Thyroid gland (tissue), 4 donors: ENCODE data around the gene RDM1. TPM values are rescaled to one million over a fixed set of nuclear protein-coding genes. Genes with fewer than 3 reads are reported as not detected.

Experiments
- DNase-seq, 2 donors: peaks; one replicate each; pipeline ENCODE4 v3.0.0-alpha.2; 2019
- H3K27ac ChIP-seq, 3 donors: fragments of 200-600 bp; sonication (generic); 1 replicate in 2 of 3; 2 replicates in 1 of 3; pipeline ENCODE4 v1.5.1; 2016 to 2019; ENCODE audit warnings: mild to moderate bottlenecking in 1 of 3, moderate library complexity in 1 of 3
- H3K27me3 ChIP-seq: fragments of 200-600 bp; sonication (generic); one replicate; pipeline ENCODE4 v1.5.1; 2019
- H3K36me3 ChIP-seq, 2 donors: fragments of 200-600 bp; sonication (generic); one replicate each; pipeline ENCODE4 v1.5.1; 2016 to 2019
- H3K4me1 ChIP-seq, 2 donors: fragments of 200-600 bp; sonication (generic); one replicate each; pipeline ENCODE4 v1.5.1; 2017 to 2019
- H3K4me3 ChIP-seq, 3 donors: fragments of 200-600 bp; sonication (generic); replicated peaks in 1 of 3; 1 replicate in 2 of 3; 2 replicates in 1 of 3; pipeline ENCODE4 v1.5.1; 2016; ENCODE audit warnings: mild to moderate bottlenecking in 1 of 3
- H3K9me3 ChIP-seq: fragments of 200-600 bp; sonication (generic); one replicate; pipeline ENCODE4 v1.5.1; 2017
- CTCF ChIP-seq, 6 experiments: fragments of 200-600 bp in 3 of 6; fragments of 450-650 bp in 3 of 6; sonication (generic) in 3 of 6; IDR thresholded peaks; one replicate each; pipeline ENCODE4 v1.5.1; 2016 to 2019; ENCODE audit warnings: antibody characterized with exemption in 6 of 6, mild to moderate bottlenecking in 2 of 6, inconsistent platforms in 1 of 6, moderate library complexity in 1 of 6
- POLR2A ChIP-seq, 2 donors: fragments of 450-650 bp; IDR thresholded peaks; one replicate each; pipeline ENCODE4 v1.6.1; 2017; ENCODE audit warnings: antibody characterized with exemption in 2 of 2, mild to moderate bottlenecking in 2 of 2, moderate library complexity in 1 of 2
- WGBS, 2 donors: methylation state at CpG; one replicate each; pipeline ENCODE4 v1.1.5; 2017; 5-methylcytosine and 5-hydroxymethylcytosine counted together
- intact Hi-C: fragments of 100-400 bp; cut with DNase I; formaldehyde crosslinking; loops from one replicate; pipeline ENCODE4 v1.15.1; 2023
- total RNA-seq, 4 donors: library from RNA; depleted of rRNA; stranded (reverse); fragments of >200 nt; gene quantifications; one replicate each; pipeline ENCODE4 v1.2.3, GENCODE V29; 2016

Gene RDM1
- total RNA-seq, 4 donors from 2014 or later = 0.93 TPM; not detected in 3

- Histone ChIP-seq H3K27me3 (no peaks in the 10 kb centered on the region), H3K27ac (no peak overlapping the region), H3K9me3 (no peaks in the 10 kb centered on the region), H3K4me3 (no peak overlapping the region), H3K4me1 (peaks cover 11 to 13% of the 10 kb centered on the region in 2 donors), H3K36me3 (no peaks in the 10 kb centered on the region)
- no peak for TF ChIP-seq POLR2A (IDR thresholded peaks at IDR 0.05)
- no peak for TF ChIP-seq CTCF (IDR thresholded peaks at IDR 0.05)
- no peak for DNase-seq
- intact Hi-C loops = no loop called here
Measured at GRCh38 chr17:35932586-35932985, 2.0 kb upstream of the RDM1 start.

DNA sequence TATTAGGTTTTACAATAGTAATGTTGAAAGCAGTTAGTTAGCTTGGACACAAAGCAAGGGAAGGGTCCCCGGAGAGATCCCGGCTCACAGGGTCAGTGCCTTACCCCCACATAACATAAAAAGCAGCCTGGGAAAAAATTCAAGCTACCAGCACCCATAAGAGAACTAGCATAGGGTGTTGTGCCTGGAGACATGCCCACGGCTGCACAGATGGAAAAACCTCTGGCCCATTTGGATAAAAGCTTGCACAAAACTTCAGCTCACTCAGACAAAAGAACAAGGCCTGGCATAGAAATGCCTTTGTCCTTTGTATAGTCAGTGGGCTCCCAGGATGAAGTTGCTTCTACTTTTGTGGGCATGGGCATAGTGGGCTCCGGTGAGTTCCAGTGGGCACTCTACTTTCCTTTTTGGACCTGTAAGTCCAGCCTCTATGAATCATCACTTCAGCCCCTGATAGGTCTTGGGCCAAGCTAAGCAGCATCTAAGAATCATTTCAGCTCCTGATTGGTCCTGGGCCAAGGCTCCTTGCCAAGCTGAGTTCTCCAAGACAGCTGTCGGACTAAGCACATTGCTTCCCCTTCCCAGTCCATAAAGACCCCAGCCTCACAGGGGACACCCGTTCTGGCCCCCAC lies 1.3 kb upstream of the RDM1 start:
- TF ChIP-seq POLR2A (IDR thresholded peaks at IDR 0.05) (no peak), CTCF (IDR thresholded peaks at IDR 0.05) (no peak)
- DNase-seq = no peak
- Histone ChIP-seq H3K36me3 (no peaks in the 10 kb centered on the region), H3K27ac (no peak overlapping the region), H3K27me3 (no peaks in the 10 kb centered on the region), H3K4me1 (peaks cover 11 to 13% of the 10 kb centered on the region in 2 donors), H3K9me3 (no peaks in the 10 kb centered on the region), H3K4me3 (no peak overlapping the region)
- WGBS, 2 donors = 79 to 80% methylated on average over 6 of the region's 6 CpGs
- intact Hi-C loops = no loop called here

GRCh38 chr17:35927714-35928113 lies 2.9 kb downstream of the RDM1 start:
- Histone ChIP-seq H3K4me1 (peaks cover 11 to 13% of the 10 kb centered on the region in 2 donors), H3K27ac (no peak overlapping the region), H3K4me3 (no peak overlapping the region), H3K36me3 (no peaks in the 10 kb centered on the region), H3K9me3 (no peaks in the 10 kb centered on the region), H3K27me3 (no peaks in the 10 kb centered on the region)
- intact Hi-C loops = no loop called here
- TF ChIP-seq POLR2A (IDR thresholded peaks at IDR 0.05) (no peak), CTCF (IDR thresholded peaks at IDR 0.05) (no peak)
- DNase-seq = no peak

DNA sequence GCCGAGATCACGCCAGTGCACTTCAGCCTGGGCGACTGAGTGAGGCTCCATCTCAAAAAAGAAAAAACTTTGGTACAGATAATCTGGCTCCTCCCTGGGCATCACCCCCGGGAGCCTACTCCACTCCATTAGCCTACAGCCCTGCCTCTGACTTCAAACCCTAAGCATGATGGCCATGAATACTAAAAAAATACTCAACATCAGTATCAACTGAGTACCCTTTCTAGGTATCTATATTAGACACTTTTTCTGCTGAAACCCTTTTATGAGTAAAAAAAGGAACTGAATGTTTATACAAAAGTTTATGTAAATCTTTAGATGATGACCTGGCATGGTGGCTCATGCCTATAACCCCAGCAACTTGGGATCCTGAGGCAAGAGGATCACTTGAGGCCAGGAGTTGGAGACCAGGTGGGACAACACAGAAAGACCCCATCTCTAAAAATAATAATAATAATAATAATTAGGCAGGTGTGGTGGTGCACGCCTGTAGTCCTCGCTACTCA lies 6.9 kb downstream of the RDM1 start:
- Histone ChIP-seq H3K4me3 (no peak overlapping the region), H3K9me3 (no peaks in the 10 kb centered on the region), H3K27ac (no peak overlapping the region), H3K36me3 (no peaks in the 10 kb centered on the region), H3K27me3 (no peaks in the 10 kb centered on the region), H3K4me1 (no peaks in the 10 kb centered on the region)
- no peak for DNase-seq
- intact Hi-C loops = no loop called here
- TF ChIP-seq POLR2A (IDR thresholded peaks at IDR 0.05) (no peak), CTCF (IDR thresholded peaks at IDR 0.05) (no peak)
- WGBS, 2 donors = 94 to 97% methylated on average over 6 of the region's 6 CpGs

GRCh38 chr17:35920229-35920628 lies 10.3 kb downstream of the RDM1 start:
- 100% methylated on average over 1 of the region's 1 CpG for WGBS, 2 donors
- Histone ChIP-seq H3K27me3 (no peaks in the 10 kb centered on the region), H3K27ac (no peak overlapping the region), H3K4me1 (no peaks in the 10 kb centered on the region), H3K36me3 (no peaks in the 10 kb centered on the region), H3K4me3 (no peak overlapping the region), H3K9me3 (no peaks in the 10 kb centered on the region)
- TF ChIP-seq POLR2A (IDR thresholded peaks at IDR 0.05) = no peak
- no peak for TF ChIP-seq CTCF (IDR thresholded peaks at IDR 0.05)
- intact Hi-C loops = no loop called here
- no peak for DNase-seq
